HepG2 (cell line): ENCODE data around the gene IL11RA. TPM values are rescaled to one million over a fixed set of nuclear protein-coding genes. Genes with fewer than 3 reads are reported as not detected.

Experiments
- ARNT ChIP-seq: fragments of 450-650 bp; IDR thresholded peaks from 2 replicates; pipeline ENCODE4 v1.6.1; 2017
- CC2D1A ChIP-seq: sonication (generic); formaldehyde crosslinking; IDR thresholded peaks from 2 replicates; pipeline ENCODE4 v1.8.1; 2023; ENCODE audit warnings: mild to moderate bottlenecking, missing genetic modification reagents
- EEA1 ChIP-seq: sonication (generic); formaldehyde crosslinking; IDR thresholded peaks from 2 replicates; pipeline ENCODE4 v1.5.1; 2020; ENCODE audit warnings: mild to moderate bottlenecking, missing genetic modification reagents, borderline replicate concordance
- MAFK ChIP-seq, 2 experiments: IDR thresholded peaks in 1 of 2; conservative IDR thresholded peaks in 1 of 2; 2 replicates each; pipeline ENCODE4 v1.6.1; 2011; ENCODE audit warnings: improper control_type of control experiment in 2 of 2, low read length in 2 of 2
- MTA3 ChIP-seq: sonication (generic); formaldehyde crosslinking; IDR thresholded peaks from 2 replicates; pipeline ENCODE4 v1.4.0; 2020; ENCODE audit warnings: missing genetic modification reagents
- NFE2 ChIP-seq: sonication (generic); formaldehyde crosslinking; IDR thresholded peaks from 2 replicates; pipeline ENCODE4 v1.4.0; 2020; ENCODE audit warnings: missing genetic modification reagents
- NONO ChIP-seq, 2 experiments: fragments of 450-650 bp in 1 of 2; sonication (generic) in 1 of 2; formaldehyde crosslinking in 1 of 2; IDR thresholded peaks in 1 of 2; conservative IDR thresholded peaks in 1 of 2; 2 replicates each; pipeline versions ENCODE4 v1.6.1 to v1.8.0; 2017 to 2022; ENCODE audit warnings: mild to moderate bottlenecking in 1 of 2, missing genetic modification reagents in 1 of 2, moderate library complexity in 1 of 2
- PHF21A ChIP-seq: sonication (generic); formaldehyde crosslinking; IDR thresholded peaks from 2 replicates; pipeline ENCODE4 v1.5.0; 2020; ENCODE audit warnings: mild to moderate bottlenecking, missing genetic modification reagents
- SIX1 ChIP-seq: sonication (generic); formaldehyde crosslinking; IDR thresholded peaks from 2 replicates; pipeline ENCODE4 v1.4.0; 2020; ENCODE audit warnings: missing genetic modification reagents, borderline replicate concordance
- SMAD9 ChIP-seq: sonication (generic); formaldehyde crosslinking; IDR thresholded peaks from 2 replicates; pipeline ENCODE4 v1.5.1; 2020; ENCODE audit warnings: mild to moderate bottlenecking, missing genetic modification reagents
- SMYD3 ChIP-seq: sonication (generic); formaldehyde crosslinking; IDR thresholded peaks from 2 replicates; pipeline ENCODE4 v1.8.1; 2023; ENCODE audit warnings: mild to moderate bottlenecking, missing genetic modification reagents
- SRF ChIP-seq: IDR thresholded peaks from 2 replicates; pipeline ENCODE4 v1.6.1; 2011; ENCODE audit warnings: mild to moderate bottlenecking, low read depth, low read length, moderate library complexity
- ZNF121 ChIP-seq: sonication (generic); formaldehyde crosslinking; IDR thresholded peaks from 2 replicates; pipeline ENCODE4 v1.5.0; 2020; ENCODE audit warnings: mild to moderate bottlenecking, missing genetic modification reagents
- ZNF225 ChIP-seq: sonication (generic); formaldehyde crosslinking; IDR thresholded peaks from 2 replicates; pipeline ENCODE4 v1.4.0; 2020; ENCODE audit warnings: mild to moderate bottlenecking, missing genetic modification reagents
- ZNF496 ChIP-seq: sonication (generic); formaldehyde crosslinking; IDR thresholded peaks from 2 replicates; pipeline ENCODE4 v1.8.1; 2023; ENCODE audit warnings: mild to moderate bottlenecking, moderate library complexity, missing genetic modification reagents; ENCODE audit not compliant: insufficient replicate concordance
- ZNF572 ChIP-seq: sonication (generic); formaldehyde crosslinking; IDR thresholded peaks from 2 replicates; pipeline ENCODE4 v1.5.1; 2020; ENCODE audit warnings: mild to moderate bottlenecking, missing genetic modification reagents
- ZNF773 ChIP-seq: sonication (generic); formaldehyde crosslinking; IDR thresholded peaks from 2 replicates; pipeline ENCODE4 v1.4.0; 2020; ENCODE audit warnings: missing genetic modification reagents, borderline replicate concordance
- ZZZ3 ChIP-seq: sonication (generic); formaldehyde crosslinking; IDR thresholded peaks from 2 replicates; pipeline ENCODE4 v1.4.0; 2020; ENCODE audit warnings: missing genetic modification reagents, mild to moderate bottlenecking, borderline replicate concordance
- polyA plus RNA-seq, 8 experiments: library from polyadenylated mRNA; depleted of rRNA in 3 of 8; stranded (reverse) in 7 of 8; unstranded in 1 of 8; fragments of >200 nt; fragmentation: Illumina TruSeq in 4 of 8; extraction: Trizol in 4 of 8; gene quantifications; 2 replicates each; pipeline versions ENCODE4 v1.2.1 to v1.2.3, GENCODE V29; 2011 to 2016; ENCODE audit warnings: low read depth in 4 of 8, missing spikeins in 1 of 8, mixed read lengths in 1 of 8; ENCODE audit not compliant: insufficient read depth in 1 of 8
- total RNA-seq, 5 experiments: library from RNA; depleted of rRNA; stranded (reverse); fragments of >200 nt; fragmentation: Illumina TruSeq; extraction: Trizol; gene quantifications; 2 replicates each; pipeline ENCODE4 v1.2.3, GENCODE V29; 2016; ENCODE audit warnings: low read depth in 1 of 5
- TF ChIP-seq, protein P1 (sequence below): sonication (generic); formaldehyde crosslinking; IDR thresholded peaks from 2 replicates; pipeline ENCODE4 v1.5.1; 2020; ENCODE audit warnings: mild to moderate bottlenecking, missing genetic modification reagents
- TF ChIP-seq, protein P2 (sequence below): sonication (generic); formaldehyde crosslinking; IDR thresholded peaks from 2 replicates; pipeline ENCODE4 v1.4.0; 2020; ENCODE audit warnings: missing genetic modification reagents
- TF ChIP-seq, protein P3 (sequence below): sonication (generic); formaldehyde crosslinking; IDR thresholded peaks from 2 replicates; pipeline ENCODE4 v1.9.0; 2021; ENCODE audit warnings: missing genetic modification reagents, borderline replicate concordance
- TF ChIP-seq, protein P4 (sequence below): IDR thresholded peaks from 2 replicates; pipeline ENCODE4 v1.6.1; 2016; ENCODE audit warnings: mild to moderate bottlenecking

The IL11RA gene
- total and polyA plus RNA-seq, 2 of the 13 experiments (the other 11 are each of a cell fraction or from before 2014, with no cell fraction given) = 2.0 to 4.2 TPM

DNA sequence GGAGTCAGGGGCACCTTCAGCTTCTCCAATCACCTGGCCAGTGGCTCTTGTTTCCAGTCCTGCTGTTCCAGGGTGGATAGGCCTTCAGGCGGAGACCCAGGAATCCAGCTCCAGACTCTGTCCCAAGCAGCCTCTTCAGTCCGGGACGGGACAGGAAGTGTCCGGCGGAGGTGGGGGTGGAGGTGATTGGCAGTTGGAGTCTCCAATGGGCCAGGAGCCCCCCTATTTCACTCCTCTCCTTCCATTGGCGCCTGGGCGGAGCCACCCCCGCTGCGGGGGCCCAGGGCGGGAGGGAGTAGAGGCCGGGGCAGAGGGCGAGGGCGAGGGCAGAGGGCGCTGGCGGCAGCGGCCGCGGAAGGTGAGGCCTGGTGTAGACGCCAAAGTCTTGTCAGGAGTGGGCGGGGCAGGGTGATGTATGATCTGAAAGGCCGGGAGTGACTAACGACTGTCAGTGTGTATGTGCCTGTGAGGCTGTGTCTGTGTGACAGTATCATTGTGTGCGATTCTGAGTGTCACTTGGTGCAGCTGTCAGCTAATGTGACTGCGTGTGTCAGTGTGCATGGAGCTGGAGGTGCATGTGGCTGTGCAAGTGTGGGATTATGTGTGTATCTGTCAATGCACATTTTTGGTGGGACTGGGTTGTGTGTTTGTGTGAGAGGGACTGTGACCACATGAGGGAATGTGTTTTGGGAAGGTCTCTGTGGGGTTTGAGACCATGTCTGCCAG lies at the start of gene IL11RA (continued):
- TF ChIP-seq EEA1 (CRISPR knock-in tag) = no peak
- TF ChIP-seq, protein P1, sequence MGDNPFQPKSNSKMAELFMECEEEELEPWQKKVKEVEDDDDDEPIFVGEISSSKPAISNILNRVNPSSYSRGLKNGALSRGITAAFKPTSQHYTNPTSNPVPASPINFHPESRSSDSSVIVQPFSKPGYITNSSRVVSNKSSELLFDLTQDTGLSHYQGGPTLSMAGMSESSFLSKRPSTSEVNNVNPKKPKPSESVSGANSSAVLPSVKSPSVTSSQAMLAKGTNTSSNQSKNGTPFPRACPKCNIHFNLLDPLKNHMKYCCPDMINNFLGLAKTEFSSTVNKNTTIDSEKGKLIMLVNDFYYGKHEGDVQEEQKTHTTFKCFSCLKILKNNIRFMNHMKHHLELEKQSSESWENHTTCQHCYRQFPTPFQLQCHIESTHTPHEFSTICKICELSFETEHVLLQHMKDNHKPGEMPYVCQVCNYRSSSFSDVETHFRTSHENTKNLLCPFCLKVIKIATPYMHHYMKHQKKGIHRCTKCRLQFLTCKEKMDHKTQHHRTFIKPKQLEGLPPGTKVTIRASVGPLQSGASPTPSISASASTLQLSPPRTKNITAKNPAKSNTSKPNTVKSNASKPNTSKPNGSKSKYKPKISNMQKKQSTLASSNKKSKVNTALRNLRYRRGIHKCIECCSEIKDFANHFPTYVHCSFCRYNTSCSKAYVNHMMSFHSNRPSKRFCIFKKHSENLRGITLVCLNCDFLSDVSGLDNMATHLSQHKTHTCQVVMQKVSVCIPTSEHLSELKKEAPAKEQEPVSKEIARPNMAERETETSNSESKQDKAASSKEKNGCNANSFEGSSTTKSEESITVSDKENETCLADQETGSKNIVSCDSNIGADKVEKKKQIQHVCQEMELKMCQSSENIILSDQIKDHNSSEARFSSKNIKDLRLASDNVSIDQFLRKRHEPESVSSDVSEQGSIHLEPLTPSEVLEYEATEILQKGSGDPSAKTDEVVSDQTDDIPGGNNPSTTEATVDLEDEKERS (CRISPR knock-in tag) = no peak
- TF ChIP-seq MAFK (conservative IDR thresholded peaks at IDR 0.05 in 1 of 2, IDR thresholded peaks at IDR 0.05 in 1 of 2; ENCODE audit: low read length in 2 of 2) = no peak
- TF ChIP-seq, protein P2, sequence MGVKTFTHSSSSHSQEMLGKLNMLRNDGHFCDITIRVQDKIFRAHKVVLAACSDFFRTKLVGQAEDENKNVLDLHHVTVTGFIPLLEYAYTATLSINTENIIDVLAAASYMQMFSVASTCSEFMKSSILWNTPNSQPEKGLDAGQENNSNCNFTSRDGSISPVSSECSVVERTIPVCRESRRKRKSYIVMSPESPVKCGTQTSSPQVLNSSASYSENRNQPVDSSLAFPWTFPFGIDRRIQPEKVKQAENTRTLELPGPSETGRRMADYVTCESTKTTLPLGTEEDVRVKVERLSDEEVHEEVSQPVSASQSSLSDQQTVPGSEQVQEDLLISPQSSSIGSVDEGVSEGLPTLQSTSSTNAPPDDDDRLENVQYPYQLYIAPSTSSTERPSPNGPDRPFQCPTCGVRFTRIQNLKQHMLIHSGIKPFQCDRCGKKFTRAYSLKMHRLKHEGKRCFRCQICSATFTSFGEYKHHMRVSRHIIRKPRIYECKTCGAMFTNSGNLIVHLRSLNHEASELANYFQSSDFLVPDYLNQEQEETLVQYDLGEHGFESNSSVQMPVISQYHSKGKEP (CRISPR knock-in tag) = no peak
- TF ChIP-seq ZNF121 (CRISPR knock-in tag) = no peak
- TF ChIP-seq, protein P3, sequence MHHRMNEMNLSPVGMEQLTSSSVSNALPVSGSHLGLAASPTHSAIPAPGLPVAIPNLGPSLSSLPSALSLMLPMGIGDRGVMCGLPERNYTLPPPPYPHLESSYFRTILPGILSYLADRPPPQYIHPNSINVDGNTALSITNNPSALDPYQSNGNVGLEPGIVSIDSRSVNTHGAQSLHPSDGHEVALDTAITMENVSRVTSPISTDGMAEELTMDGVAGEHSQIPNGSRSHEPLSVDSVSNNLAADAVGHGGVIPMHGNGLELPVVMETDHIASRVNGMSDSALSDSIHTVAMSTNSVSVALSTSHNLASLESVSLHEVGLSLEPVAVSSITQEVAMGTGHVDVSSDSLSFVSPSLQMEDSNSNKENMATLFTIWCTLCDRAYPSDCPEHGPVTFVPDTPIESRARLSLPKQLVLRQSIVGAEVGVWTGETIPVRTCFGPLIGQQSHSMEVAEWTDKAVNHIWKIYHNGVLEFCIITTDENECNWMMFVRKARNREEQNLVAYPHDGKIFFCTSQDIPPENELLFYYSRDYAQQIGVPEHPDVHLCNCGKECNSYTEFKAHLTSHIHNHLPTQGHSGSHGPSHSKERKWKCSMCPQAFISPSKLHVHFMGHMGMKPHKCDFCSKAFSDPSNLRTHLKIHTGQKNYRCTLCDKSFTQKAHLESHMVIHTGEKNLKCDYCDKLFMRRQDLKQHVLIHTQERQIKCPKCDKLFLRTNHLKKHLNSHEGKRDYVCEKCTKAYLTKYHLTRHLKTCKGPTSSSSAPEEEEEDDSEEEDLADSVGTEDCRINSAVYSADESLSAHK (CRISPR knock-in tag) = no peak
- TF ChIP-seq, protein P4, sequence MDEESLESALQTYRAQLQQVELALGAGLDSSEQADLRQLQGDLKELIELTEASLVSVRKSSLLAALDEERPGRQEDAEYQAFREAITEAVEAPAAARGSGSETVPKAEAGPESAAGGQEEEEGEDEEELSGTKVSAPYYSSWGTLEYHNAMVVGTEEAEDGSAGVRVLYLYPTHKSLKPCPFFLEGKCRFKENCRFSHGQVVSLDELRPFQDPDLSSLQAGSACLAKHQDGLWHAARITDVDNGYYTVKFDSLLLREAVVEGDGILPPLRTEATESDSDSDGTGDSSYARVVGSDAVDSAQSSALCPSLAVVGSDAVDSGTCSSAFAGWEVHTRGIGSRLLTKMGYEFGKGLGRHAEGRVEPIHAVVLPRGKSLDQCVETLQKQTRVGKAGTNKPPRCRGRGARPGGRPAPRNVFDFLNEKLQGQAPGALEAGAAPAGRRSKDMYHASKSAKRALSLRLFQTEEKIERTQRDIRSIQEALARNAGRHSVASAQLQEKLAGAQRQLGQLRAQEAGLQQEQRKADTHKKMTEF (CRISPR knock-in tag) = peak; percentile 80
- no peak for TF ChIP-seq ZNF773 (CRISPR knock-in tag)
- TF ChIP-seq SRF = 0 out of 2 replicates have a peak, but pooled peaks have one; percentile 24
- TF ChIP-seq ZNF496 (CRISPR knock-in tag) = no peak
- TF ChIP-seq NONO (IDR thresholded peaks at IDR 0.05) = no peak
- TF ChIP-seq NONO (CRISPR knock-in tag; conservative IDR thresholded peaks at IDR 0.05) = peak; percentile 83
- TF ChIP-seq MTA3 (CRISPR knock-in tag) = no peak
- no peak for TF ChIP-seq NFE2 (CRISPR knock-in tag)
- TF ChIP-seq PHF21A (CRISPR knock-in tag) = peak; percentile 96
- TF ChIP-seq SMYD3 (CRISPR knock-in tag) = no peak
- no peak; the same call in 1 of the 2 replicates for TF ChIP-seq ZZZ3 (CRISPR knock-in tag)
- no peak for TF ChIP-seq SMAD9 (CRISPR knock-in tag)
- TF ChIP-seq SIX1 (CRISPR knock-in tag) = no peak
- no peak for TF ChIP-seq ZNF225
- no peak for TF ChIP-seq ZNF572
- no peak for TF ChIP-seq ARNT
- TF ChIP-seq CC2D1A (CRISPR knock-in tag) = no peak
